HT1080 (cell line): ENCODE results near the gene SESN3. TPM values are rescaled to one million over a fixed set of nuclear protein-coding genes. Genes with fewer than 3 reads are reported as not detected.

Experiments used
- DNase-seq: peaks from one replicate; pipeline ENCODE4 v3.0.0-alpha.2; 2015; ENCODE audit warnings: low read depth
- total RNA-seq: library from RNA; depleted of rRNA; stranded (reverse); fragments of >200 nt; shearing (Covaris generic); gene quantifications from 2 replicates; pipeline ENCODE4 v1.2.3, GENCODE V29; 2014; rRNA removed

SESN3 gene
- total RNA-seq, 1 experiment from 2014 or later: 1.5 TPM

GRCh38 chr11:95128602-95129001 is 102.4 kb downstream of the SESN3 start:
- DNase-seq: no peak

GRCh38 chr11:95123556-95123955 is 107.4 kb downstream of the SESN3 start:
- no peak for DNase-seq

GRCh38 chr11:95121698-95122097 is 109.3 kb downstream of the SESN3 start:
- DNase-seq: peak; percentile 17

- DNase-seq: peak; percentile 45
These were observed 111.5 kb downstream of the SESN3 start for GRCh38 chr11:95119361-95120060.

GRCh38 chr11:95115597-95115996 is 115.4 kb downstream of the SESN3 start:
- DNase-seq: no peak

Other genes starting within 250 kb of the SESN3 start
- gene KDM4E, start 205.9 kb downstream of the SESN3 start, total RNA-seq: not detected in 2 replicates
- gene KDM4F, start 181.8 kb downstream of the SESN3 start, total RNA-seq: not detected in 2 replicates
- 12.9 and 19.0 TPM in 2 replicates for gene SRSF8, start 164.3 kb downstream of the SESN3 start, total RNA-seq
- gene ENDOD1, start 141.4 kb downstream of the SESN3 start, total RNA-seq: 32.4 and 38.8 TPM in 2 replicates